GM10266 (cell line): Measurements from ENCODE around the gene EPO.

Experiments used
- DNase-seq: peaks from one replicate; pipeline ENCODE4 v3.0.0; 2012; ENCODE audit errors: extremely low spot score
- CTCF ChIP-seq: IDR thresholded peaks from 2 replicates; pipeline ENCODE4 v1.5.1; 2012; ENCODE audit warnings: mild to moderate bottlenecking, low read depth; ENCODE audit not compliant: control insufficient read depth, insufficient read depth; ENCODE audit errors: missing control alignments

The EPO gene

GRCh38 chr7:100688326-100688860 is 31.9 kb upstream of the EPO start:
- no peak for DNase-seq
- TF ChIP-seq CTCF = no peak

GRCh38 chr7:100689230-100690135 is 30.8 kb upstream of the EPO start:
- peak; percentile 23 for TF ChIP-seq CTCF
- DNase-seq = peak; percentile 50

GRCh38 chr7:100691676-100692577 is 28.3 kb upstream of the EPO start:
- TF ChIP-seq CTCF = peak; percentile 96
- peak; percentile 90 for DNase-seq

GRCh38 chr7:100692578-100692961 is 27.7 kb upstream of the EPO start:
- no peak for DNase-seq
- TF ChIP-seq CTCF = no peak

GRCh38 chr7:100693312-100694097 is 26.8 kb upstream of the EPO start:
- no peak for TF ChIP-seq CTCF
- peak; percentile 41 for DNase-seq

GRCh38 chr7:100694098-100694745 is 26.0 kb upstream of the EPO start, which contains the start of gene GIGYF1:
Gene GIGYF1, minus strand, starts transcription at chr7:100694250. Its CDS starts 6,012 bp downstream, at chr7:100688238.
- DNase-seq = peak; percentile 93
- no peak for TF ChIP-seq CTCF
